GM21619 (cell line): ENCODE data around the gene PPP2R5D.
A peak's percentile ranks its signal among the peaks of the same experiment; 100 is the strongest.

Experiments
- ATAC-seq: cut with Tn5 transposase; IDR thresholded peaks from one replicate; pipeline ENCODE4 v1.9.1; 2021; ENCODE audit not compliant: unreplicated experiment

PPP2R5D gene

GRCh38 chr6:43053545-43054205 is 69.3 kb downstream of the PPP2R5D start, which contains the start of gene CUL7:
Gene CUL7, minus strand, starts transcription at chr6:43053851. Its CDS starts 1,063 bp downstream, at chr6:43052788.
- peak; percentile 91 for ATAC-seq

- no peak for ATAC-seq
Observed at GRCh38 chr6:43054206-43054943, 70.0 kb downstream of the PPP2R5D start.

- ATAC-seq: no peak
Observed at GRCh38 chr6:43055966-43056365, 71.6 kb downstream of the PPP2R5D start.

GRCh38 chr6:43058531-43058930 is 74.2 kb downstream of the PPP2R5D start:
- ATAC-seq: no peak

GRCh38 chr6:43059168-43060033 is 75.0 kb downstream of the PPP2R5D start, which contains the start of the genes KLC4 and MRPL2:
Gene KLC4, plus strand, starts transcription at chr6:43059631. Its CDS starts 1,705 bp downstream, at chr6:43061336.
Gene MRPL2, minus strand, starts transcription at chr6:43059434. Its CDS starts 53 bp downstream, at chr6:43059381.
- peak; percentile 92 for ATAC-seq

GRCh38 chr6:43060034-43060754 is 75.8 kb downstream of the PPP2R5D start:
- ATAC-seq: no peak

- ATAC-seq: no peak
Observed at GRCh38 chr6:43060755-43061633, 76.6 kb downstream of the PPP2R5D start.

- no peak for ATAC-seq
Observed at GRCh38 chr6:43061861-43062260, 77.5 kb downstream of the PPP2R5D start.
